GM12878 (cell line): ENCODE results near the gene LEKR1. TPM values are rescaled to one million over a fixed set of nuclear protein-coding genes. Genes with fewer than 3 reads are reported as not detected.

Experiments
- ZNF24 ChIP-seq: fragments of 450-650 bp; IDR thresholded peaks from 2 replicates; pipeline ENCODE4 v1.6.1; 2017; ENCODE audit warnings: antibody characterized with exemption, mild to moderate bottlenecking
- polyA plus RNA-seq, 11 experiments: library from polyadenylated mRNA; depleted of rRNA in 4 of 11; unstranded in 6 of 11; stranded (reverse) in 5 of 11; fragments of >200 nt; fragmentation: Nextera tagmentation in 4 of 11; fragmentation: Illumina TruSeq in 1 of 11; extraction: Ambion mirVana in 4 of 11; extraction: Trizol in 1 of 11; gene quantifications; 1 replicate in 1 of 11; 2 replicates in 10 of 11; pipeline versions ENCODE4 v1.2.1 to v1.2.3, GENCODE V29; 2011 to 2016; ENCODE audit warnings: inconsistent platforms in 2 of 11, missing spikeins in 2 of 11, low read depth in 1 of 11
- total RNA-seq, 4 experiments: library from RNA; depleted of rRNA in 3 of 4; stranded (reverse); fragments of >200 nt in 3 of 4; fragmentation: Illumina TruSeq in 1 of 4; extraction: Trizol in 1 of 4; gene quantifications; 2 replicates each; pipeline versions ENCODE4 v1.2.1 to v1.2.3, GENCODE V29; 2013 to 2021
- TF ChIP-seq, protein P1 (sequence below): fragments of 450-650 bp; formaldehyde crosslinking; IDR thresholded peaks from 2 replicates; pipeline ENCODE4 v1.4.0; 2020; ENCODE audit warnings: mild to moderate bottlenecking, moderate library complexity
- TF ChIP-seq, protein P2 (sequence below): IDR thresholded peaks from 2 replicates; pipeline ENCODE4 v1.6.1; 2012; ENCODE audit warnings: low read depth, low read length, improper control_type of control experiment

Gene LEKR1
- total and polyA plus RNA-seq, 10 of the 15 experiments (the other 5 are each of a cell fraction or from before 2014, with no cell fraction given), result 0.48 to 3.2 (median 1.3) TPM

DNA sequence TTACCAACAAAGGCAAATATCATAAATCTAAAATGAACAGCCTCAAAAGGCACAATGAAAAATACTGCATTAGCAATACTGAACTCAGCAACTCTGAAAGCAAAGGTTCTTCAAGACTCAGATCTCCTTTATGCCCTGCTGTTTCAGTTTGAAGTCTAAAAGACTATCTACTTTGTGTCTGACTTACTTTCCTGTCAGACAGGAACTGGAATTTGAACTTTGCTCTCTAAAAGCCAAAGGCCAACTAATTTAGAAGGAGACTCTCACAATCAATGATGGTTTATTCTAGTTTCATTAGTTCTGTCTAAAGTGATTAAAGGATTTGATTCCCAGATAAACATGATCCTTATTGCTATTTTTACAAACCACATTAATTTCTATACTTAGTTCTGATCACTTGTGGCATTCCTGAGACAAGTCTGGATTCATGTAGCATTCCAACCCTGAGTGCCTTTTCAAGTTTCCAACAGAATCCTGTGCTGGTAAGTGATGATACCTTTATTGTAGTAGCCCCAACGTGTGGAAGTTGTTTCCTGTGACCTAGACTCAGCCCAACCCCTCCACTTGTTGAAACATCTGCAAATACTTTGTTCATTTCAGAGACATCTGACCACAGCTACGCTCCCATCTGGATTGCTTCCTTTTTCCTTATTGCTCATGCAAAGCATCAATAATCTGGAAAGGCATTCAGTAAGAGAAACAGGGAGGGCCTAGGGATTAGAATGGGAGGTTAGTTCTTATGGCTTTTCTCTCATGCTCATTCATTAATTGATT is 14.9 kb upstream of the LEKR1 start (continued):
- TF ChIP-seq, protein P1, sequence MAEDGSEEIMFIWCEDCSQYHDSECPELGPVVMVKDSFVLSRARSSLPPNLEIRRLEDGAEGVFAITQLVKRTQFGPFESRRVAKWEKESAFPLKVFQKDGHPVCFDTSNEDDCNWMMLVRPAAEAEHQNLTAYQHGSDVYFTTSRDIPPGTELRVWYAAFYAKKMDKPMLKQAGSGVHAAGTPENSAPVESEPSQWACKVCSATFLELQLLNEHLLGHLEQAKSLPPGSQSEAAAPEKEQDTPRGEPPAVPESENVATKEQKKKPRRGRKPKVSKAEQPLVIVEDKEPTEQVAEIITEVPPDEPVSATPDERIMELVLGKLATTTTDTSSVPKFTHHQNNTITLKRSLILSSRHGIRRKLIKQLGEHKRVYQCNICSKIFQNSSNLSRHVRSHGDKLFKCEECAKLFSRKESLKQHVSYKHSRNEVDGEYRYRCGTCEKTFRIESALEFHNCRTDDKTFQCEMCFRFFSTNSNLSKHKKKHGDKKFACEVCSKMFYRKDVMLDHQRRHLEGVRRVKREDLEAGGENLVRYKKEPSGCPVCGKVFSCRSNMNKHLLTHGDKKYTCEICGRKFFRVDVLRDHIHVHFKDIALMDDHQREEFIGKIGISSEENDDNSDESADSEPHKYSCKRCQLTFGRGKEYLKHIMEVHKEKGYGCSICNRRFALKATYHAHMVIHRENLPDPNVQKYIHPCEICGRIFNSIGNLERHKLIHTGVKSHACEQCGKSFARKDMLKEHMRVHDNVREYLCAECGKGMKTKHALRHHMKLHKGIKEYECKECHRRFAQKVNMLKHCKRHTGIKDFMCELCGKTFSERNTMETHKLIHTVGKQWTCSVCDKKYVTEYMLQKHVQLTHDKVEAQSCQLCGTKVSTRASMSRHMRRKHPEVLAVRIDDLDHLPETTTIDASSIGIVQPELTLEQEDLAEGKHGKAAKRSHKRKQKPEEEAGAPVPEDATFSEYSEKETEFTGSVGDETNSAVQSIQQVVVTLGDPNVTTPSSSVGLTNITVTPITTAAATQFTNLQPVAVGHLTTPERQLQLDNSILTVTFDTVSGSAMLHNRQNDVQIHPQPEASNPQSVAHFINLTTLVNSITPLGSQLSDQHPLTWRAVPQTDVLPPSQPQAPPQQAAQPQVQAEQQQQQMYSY, result no peak
- TF ChIP-seq ZNF24, result 0 out of 2 replicates have a peak, but pooled peaks have one; percentile 25
- TF ChIP-seq, protein P2, sequence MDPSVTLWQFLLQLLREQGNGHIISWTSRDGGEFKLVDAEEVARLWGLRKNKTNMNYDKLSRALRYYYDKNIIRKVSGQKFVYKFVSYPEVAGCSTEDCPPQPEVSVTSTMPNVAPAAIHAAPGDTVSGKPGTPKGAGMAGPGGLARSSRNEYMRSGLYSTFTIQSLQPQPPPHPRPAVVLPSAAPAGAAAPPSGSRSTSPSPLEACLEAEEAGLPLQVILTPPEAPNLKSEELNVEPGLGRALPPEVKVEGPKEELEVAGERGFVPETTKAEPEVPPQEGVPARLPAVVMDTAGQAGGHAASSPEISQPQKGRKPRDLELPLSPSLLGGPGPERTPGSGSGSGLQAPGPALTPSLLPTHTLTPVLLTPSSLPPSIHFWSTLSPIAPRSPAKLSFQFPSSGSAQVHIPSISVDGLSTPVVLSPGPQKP, result no peak
